ENCODE measurements around the gene CUTA. TPM values are rescaled to one million over a fixed set of nuclear protein-coding genes. Genes with fewer than 3 reads are reported as not detected.
A peak's percentile ranks its signal among the peaks of the same experiment; 100 is the strongest.

CUTA gene, protein sequence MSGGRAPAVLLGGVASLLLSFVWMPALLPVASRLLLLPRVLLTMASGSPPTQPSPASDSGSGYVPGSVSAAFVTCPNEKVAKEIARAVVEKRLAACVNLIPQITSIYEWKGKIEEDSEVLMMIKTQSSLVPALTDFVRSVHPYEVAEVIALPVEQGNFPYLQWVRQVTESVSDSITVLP
- total RNA-seq (2014; rRNA removed) = 230 and 234 TPM in 2 replicates
- 692 TPM for polyA plus RNA-seq (2012)

- DNase-seq (ENCODE audit: low read depth) = peak; percentile 100
These were observed at the start of gene CUTA for GRCh38 chr6:33417903-33418689. TSS of gene CUTA (minus strand) at chr6:33418107. CDS start at chr6:33418000, 107 bp downstream.

DNA sequence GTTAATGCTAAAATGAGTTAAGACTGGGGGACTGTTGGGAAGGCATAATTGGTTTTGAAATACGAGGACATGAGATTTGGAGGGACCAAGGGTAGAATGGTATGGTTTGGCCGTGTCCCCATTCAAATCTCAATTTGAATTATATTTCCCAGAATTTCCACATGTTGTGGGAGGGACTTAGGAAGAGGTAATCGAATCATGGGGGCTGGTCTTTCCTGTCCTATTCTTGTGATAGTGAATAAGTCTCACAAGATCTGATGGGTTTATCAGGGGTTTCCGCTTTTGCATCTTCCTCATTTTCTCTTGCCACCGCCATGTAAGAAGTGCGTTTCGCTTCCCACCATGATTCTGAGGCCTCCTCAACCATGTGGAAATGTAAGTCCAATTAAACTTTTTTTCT lies 49.2 kb upstream of the CUTA start:
- DNase-seq (ENCODE audit: low read depth) = no peak

DNA sequence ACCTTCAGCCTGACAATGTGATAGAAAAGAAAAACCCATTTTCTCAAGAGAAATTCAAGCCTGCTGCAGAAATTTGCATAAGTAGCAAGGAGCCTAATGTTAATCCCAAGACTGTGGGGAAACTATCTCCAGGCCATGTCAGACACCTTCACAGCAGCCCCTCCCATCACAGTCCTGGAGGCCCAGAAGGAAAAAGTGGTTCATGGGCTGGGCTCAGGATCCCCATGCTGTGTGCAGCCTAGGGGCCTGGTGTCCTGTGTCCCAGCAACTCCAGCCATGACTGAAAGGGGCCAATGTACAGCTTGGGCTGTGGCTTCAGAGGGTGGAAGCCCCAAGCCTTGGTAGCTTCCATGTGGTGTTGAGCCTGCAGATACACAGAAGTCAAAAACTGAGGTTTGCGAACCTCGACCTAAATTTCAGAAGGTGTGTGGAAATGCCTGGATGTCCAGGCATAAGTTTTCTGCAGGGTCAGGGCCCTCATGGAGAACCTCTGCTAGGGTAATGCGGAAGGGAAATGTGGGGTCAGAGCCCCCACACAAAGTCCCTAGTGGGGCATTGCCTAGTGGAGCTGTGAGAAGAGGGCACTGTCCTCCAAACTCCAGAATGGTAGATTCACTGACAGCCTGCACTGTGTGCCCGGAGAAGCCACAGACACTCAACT lies 48.3 kb upstream of the CUTA start:
- DNase-seq (ENCODE audit: low read depth) = no peak

- DNase-seq (ENCODE audit: low read depth) = no peak
These were observed 41.3 kb upstream of the CUTA start for GRCh38 chr6:33459226-33459625.

DNA sequence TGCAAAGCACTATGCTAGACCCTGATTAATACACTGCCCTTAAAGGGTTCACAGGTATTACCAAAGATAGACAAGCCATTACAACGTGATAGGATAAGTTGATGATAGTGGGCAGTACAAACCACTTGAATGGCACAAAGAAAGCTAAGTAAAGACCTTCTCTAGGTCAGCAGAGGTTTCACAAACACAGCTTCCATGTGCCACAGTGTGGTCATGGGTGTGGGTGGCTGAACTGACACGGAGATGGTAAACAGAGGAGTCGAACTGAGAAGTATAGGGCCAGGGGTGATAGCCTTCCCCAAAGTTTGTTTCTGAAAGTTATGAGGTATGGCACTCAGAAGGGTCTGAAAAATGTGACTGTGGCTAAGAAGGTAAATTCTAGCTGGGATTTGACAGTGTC lies 40.8 kb upstream of the CUTA start:
- DNase-seq (ENCODE audit: low read depth) = no peak

DNA sequence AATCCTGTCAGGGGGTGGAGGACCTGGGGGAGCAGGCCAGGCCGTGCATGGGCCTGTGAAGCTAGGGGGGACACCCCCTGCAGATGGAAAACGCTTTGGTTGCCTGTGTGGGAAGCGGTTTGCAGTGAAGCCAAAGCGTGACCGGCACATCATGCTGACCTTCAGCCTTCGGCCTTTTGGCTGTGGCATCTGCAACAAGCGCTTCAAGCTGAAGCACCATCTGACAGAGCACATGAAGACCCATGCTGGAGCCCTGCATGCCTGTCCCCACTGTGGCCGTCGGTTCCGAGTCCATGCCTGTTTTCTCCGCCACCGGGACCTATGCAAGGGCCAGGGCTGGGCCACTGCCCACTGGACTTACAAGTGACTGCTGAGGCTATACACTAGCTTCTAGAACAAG lies 38.2 kb upstream of the CUTA start:
- no peak for DNase-seq (ENCODE audit: low read depth)

DNA sequence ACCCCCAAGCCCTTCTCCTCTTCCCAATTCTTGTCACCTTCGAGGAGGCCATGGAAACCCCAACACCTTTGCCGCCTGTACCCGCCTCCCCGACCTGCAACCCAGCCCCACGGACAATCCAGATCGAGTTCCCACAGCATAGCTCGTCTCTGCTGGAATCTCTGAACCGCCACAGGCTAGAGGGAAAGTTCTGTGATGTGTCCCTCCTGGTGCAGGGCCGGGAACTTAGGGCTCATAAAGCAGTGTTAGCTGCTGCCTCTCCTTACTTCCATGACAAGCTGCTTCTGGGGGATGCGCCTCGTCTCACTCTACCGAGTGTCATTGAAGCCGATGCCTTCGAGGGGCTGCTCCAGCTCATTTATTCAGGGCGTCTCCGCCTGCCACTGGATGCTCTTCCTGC lies 37.1 kb upstream of the CUTA start:
- DNase-seq (ENCODE audit: low read depth) = no peak

- peak; percentile 93 for DNase-seq (ENCODE audit: low read depth)
These were observed 36.4 kb upstream of the CUTA start, which contains the start of gene ZBTB9 for GRCh38 chr6:33454009-33454946. TSS of gene ZBTB9 (plus strand) at chr6:33454576. CDS start at chr6:33455101, 525 bp downstream.

GRCh38 chr6:33453393-33454008 lies 35.6 kb upstream of the CUTA start:
- no peak for DNase-seq (ENCODE audit: low read depth)

GRCh38 chr6:33452496-33452895 lies 34.6 kb upstream of the CUTA start:
- DNase-seq (ENCODE audit: low read depth) = no peak

DNA sequence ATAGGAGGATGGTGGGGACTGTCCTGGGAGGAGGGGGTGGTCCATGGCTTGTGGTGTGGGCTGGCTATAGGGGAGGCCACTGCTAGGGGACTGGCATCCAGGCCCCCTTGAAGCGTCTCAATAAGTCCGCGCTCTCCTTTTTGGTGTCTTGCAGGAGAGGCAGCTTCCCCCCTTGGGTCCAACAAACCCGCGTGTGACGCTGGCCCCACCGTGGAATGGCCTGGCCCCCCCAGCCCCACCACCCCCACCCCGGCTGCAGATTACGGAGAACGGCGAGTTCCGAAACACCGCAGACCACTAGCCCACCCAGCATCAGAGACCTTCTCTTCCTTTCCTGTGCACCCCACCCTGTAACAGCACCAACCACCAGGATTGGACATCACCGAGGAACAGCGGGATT lies 33.7 kb upstream of the CUTA start:
- no peak for DNase-seq (ENCODE audit: low read depth)

DNA sequence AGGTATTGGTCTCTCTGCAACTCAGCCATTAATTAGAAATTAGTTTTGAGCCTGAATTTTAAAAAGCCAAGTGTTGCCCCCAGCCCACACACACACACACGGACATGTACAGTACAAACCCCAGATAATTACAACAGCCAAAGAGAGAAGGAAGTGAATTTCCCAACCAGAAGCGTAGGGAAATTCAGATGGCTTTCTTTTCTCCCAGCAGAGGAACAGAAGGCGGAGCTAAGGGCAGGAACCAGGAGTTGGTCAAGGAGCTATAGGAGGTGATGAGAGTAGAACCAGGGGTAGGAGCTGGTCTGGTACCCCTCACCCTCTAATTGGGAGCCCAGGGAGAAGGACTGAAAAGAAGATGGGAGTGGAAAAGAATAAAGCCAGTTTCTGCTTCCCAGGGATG lies 32.5 kb upstream of the CUTA start:
- no peak for DNase-seq (ENCODE audit: low read depth)

GRCh38 chr6:33446356-33446755 lies 28.4 kb upstream of the CUTA start:
- no peak for DNase-seq (ENCODE audit: low read depth)

DNA sequence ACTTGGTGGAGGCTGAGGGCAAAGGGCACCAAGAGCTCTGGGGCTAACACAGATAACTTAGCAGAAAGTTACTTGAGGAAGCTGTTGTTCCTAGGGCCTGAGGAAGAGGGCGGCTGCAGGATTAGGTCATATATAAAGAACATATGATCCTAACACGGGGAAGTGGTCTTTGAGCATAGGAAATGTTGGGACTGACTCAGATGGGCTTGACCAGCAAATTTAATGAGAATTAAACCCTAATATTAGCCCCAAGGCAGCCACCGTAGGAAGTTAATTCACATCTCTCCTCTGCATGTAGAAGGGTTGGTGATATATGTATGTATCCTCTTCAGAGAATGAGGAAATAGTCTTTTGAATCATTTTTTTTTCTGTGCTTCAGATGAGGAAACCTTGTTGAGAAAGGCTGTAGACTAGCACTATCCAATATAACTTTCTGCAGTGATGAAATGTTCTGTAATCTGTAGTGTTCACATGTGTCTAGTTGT lies 27.3 kb upstream of the CUTA start:
- DNase-seq (ENCODE audit: low read depth) = no peak

- DNase-seq (ENCODE audit: low read depth) = no peak
These were observed 26.0 kb upstream of the CUTA start for GRCh38 chr6:33443619-33444504.

- DNase-seq (ENCODE audit: low read depth) = no peak
These were observed 25.1 kb upstream of the CUTA start for GRCh38 chr6:33443025-33443424.

DNA sequence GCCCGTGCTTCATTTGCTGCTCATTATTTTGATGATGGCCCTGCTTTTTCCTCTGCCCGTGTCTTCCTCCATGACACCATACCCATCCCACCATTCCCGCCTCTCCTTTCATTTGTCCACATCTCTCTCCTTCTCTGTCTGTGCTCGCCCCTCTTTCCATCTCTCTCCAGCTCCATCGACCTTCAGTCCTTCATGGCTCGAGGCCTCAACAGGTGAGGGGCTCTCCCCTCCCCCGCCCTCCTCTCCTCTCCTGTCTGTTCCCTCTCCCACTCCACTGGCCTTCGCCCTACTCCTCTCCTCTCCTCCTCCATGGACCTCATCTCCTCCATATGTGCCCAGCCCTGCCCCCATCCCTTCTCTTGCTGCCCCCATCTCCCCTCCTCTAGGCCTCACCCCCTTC lies 24.4 kb upstream of the CUTA start:
- DNase-seq (ENCODE audit: low read depth) = no peak

- DNase-seq (ENCODE audit: low read depth) = no peak
These were observed 23.6 kb upstream of the CUTA start for GRCh38 chr6:33441457-33441856.

DNA sequence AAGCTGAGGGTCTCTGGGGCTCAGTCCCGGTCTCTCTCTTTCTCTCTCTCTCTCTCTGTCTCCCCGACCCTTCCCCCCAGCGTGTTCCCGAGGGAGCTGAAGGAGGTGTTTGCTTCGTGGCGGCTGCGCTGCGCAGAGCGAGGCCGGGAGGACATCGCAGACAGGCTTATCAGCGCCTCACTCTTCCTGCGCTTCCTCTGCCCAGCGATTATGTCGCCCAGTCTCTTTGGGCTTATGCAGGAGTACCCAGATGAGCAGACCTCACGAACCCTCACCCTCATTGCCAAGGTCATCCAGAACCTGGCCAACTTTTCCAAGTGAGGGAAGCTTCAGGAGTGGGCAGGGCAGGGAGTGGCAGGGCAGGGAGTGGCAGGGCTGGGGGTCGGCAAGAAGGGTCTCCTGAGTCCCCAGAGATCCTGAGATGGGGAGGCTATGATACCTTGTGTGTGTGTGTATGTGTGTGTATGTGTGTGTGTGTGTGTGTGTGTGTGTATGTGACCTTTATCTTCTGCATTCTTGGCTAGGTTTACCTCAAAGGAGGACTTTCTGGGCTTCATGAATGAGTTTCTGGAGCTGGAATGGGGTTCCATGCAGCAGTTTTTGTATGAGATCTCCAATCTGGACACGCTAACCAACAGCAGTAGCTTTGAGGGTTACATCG lies 22.9 kb upstream of the CUTA start:
- DNase-seq (ENCODE audit: low read depth) = no peak

Measured in LHCN-M2 (cell line).